IMR-90 (cell line): Measurements from ENCODE around the gene ANO4. TPM values are rescaled to one million over a fixed set of nuclear protein-coding genes. Genes with fewer than 3 reads are reported as not detected.

Experiments used
- ATAC-seq: fragments of 200-7000 bp; cut with Tn5 transposase; 2 replicates; pipeline ENCODE4 v1.9.1; 2020; ENCODE audit warnings: low read depth, mild to moderate bottlenecking, moderate library complexity
- BruUV-seq: library from RNA; stranded (reverse); fragments of 400-500 nt; replicated peaks from 2 replicates; lab custom pipeline; 2021; lab: Mats Ljungman, UMichigan
- CTCF ChIA-PET: fragments of 300-600 bp; formaldehyde crosslinking; extraction: SDS; loops from one replicate; lab custom pipeline; 2021; ENCODE audit warnings: antibody characterized with exemption; lab: Yijun Ruan, JAX
- POLR2A ChIA-PET: fragments of 300-600 bp; sonication (Branson Sonifier 250); formaldehyde crosslinking; loops from one replicate; lab custom pipeline; 2022; ENCODE audit warnings: antibody characterized with exemption; ENCODE audit not compliant: unreplicated experiment; lab: Charles Lee
- DNase-seq: peaks from one replicate; pipeline ENCODE4 v3.0.0; 2013
- H2AFZ ChIP-seq: replicated peaks from 2 replicates; pipeline ENCODE3; 2013; ENCODE audit warnings: low read length, mild to moderate bottlenecking; ENCODE audit not compliant: poor library complexity
- H2AK5ac ChIP-seq: 2 replicates; pipeline ENCODE4 v1.6.1; 2013; ENCODE audit warnings: low read depth, low read length, inconsistent platforms
- H2AK9ac ChIP-seq: replicated peaks from 2 replicates; pipeline ENCODE3; 2013; ENCODE audit warnings: mild to moderate bottlenecking, low read depth, low read length, moderate library complexity; ENCODE audit not compliant: poor library complexity
- H2BK120ac ChIP-seq: 2 replicates; pipeline ENCODE4 v1.6.1; 2013; ENCODE audit warnings: low read depth, low read length, inconsistent platforms
- H2BK15ac ChIP-seq: 3 replicates; pipeline ENCODE4 v1.6.1; 2013; ENCODE audit warnings: low read depth, low read length, inconsistent platforms
- H2BK20ac ChIP-seq: 2 replicates; pipeline ENCODE4 v1.6.1; 2013; ENCODE audit warnings: low read depth, mild to moderate bottlenecking, inconsistent platforms, low read length, moderate library complexity
- H2BK5ac ChIP-seq: 2 replicates; pipeline ENCODE4 v1.6.1; 2013; ENCODE audit warnings: mild to moderate bottlenecking, low read depth, low read length, inconsistent platforms; ENCODE audit not compliant: poor library complexity, severe bottlenecking
- H3K14ac ChIP-seq: replicated peaks from 2 replicates; pipeline ENCODE4 v1.6.1; 2013; ENCODE audit warnings: low read depth, low read length, inconsistent platforms
- H3K18ac ChIP-seq: 2 replicates; pipeline ENCODE4 v1.6.1; 2013; ENCODE audit warnings: low read depth, low read length, control low read depth
- H3K23ac ChIP-seq: 2 replicates; pipeline ENCODE4 v1.6.1; 2013; ENCODE audit warnings: low read depth, low read length, inconsistent platforms
- H3K27ac ChIP-seq: 2 replicates; pipeline ENCODE4 v1.5.1; 2013; ENCODE audit warnings: mild to moderate bottlenecking, control low read depth, low read length; ENCODE audit not compliant: insufficient read depth
- H3K27me3 ChIP-seq: 2 replicates; pipeline ENCODE4 v1.6.1; 2013; ENCODE audit warnings: low read length; ENCODE audit not compliant: control insufficient read depth, insufficient read depth
- H3K36me3 ChIP-seq: 2 replicates; pipeline ENCODE4 v1.6.1; 2013; ENCODE audit warnings: low read length, mixed read lengths; ENCODE audit not compliant: control insufficient read depth, insufficient read depth
- H3K4ac ChIP-seq: 2 replicates; pipeline ENCODE4 v1.6.1; 2013; ENCODE audit warnings: low read depth, low read length, inconsistent platforms
- H3K4me1 ChIP-seq: 2 replicates; pipeline ENCODE4 v1.6.1; 2013; ENCODE audit warnings: low read length, mixed read lengths; ENCODE audit not compliant: control insufficient read depth, insufficient read depth
- H3K4me2 ChIP-seq: 2 replicates; pipeline ENCODE4 v1.6.1; 2013; ENCODE audit warnings: low read depth, mild to moderate bottlenecking, control low read depth, low read length, moderate library complexity
- H3K4me3 ChIP-seq: 2 replicates; pipeline ENCODE4 v1.5.1; 2013; ENCODE audit warnings: low read depth, mild to moderate bottlenecking, control low read depth, low read length, moderate library complexity; ENCODE audit not compliant: insufficient read depth
- H3K56ac ChIP-seq: 2 replicates; pipeline ENCODE4 v1.6.1; 2013; ENCODE audit warnings: low read length, inconsistent platforms; ENCODE audit not compliant: insufficient read depth; ENCODE audit errors: extremely low read depth
- H3K79me1 ChIP-seq, 2 experiments: 2 replicates each; pipeline ENCODE4 v1.6.1; 2013; ENCODE audit warnings: low read length in 2 of 2, inconsistent platforms in 1 of 2, low read depth in 1 of 2
- H3K9ac ChIP-seq: 2 replicates; pipeline ENCODE4 v1.6.1; 2013; ENCODE audit warnings: low read depth, low read length, control low read depth
- H3K9me1 ChIP-seq: 2 replicates; pipeline ENCODE4 v1.6.1; 2013; ENCODE audit warnings: low read length, inconsistent platforms; ENCODE audit not compliant: insufficient read depth
- H3K9me3 ChIP-seq: 2 replicates; pipeline ENCODE4 v1.6.1; 2013; ENCODE audit warnings: low read length; ENCODE audit not compliant: control insufficient read depth, insufficient read depth
- H4K20me1 ChIP-seq: 2 replicates; pipeline ENCODE4 v1.6.1; 2013; ENCODE audit warnings: low read length, inconsistent platforms; ENCODE audit not compliant: insufficient read depth
- H4K5ac ChIP-seq: 2 replicates; pipeline ENCODE4 v1.6.1; 2013; ENCODE audit warnings: mild to moderate bottlenecking, low read depth, low read length, control low read depth
- H4K8ac ChIP-seq, 2 experiments: 2 replicates each; pipeline ENCODE4 v1.6.1; 2013; ENCODE audit warnings: low read depth in 2 of 2, low read length in 2 of 2, control low read depth in 1 of 2, inconsistent platforms in 1 of 2
- H4K91ac ChIP-seq: 2 replicates; pipeline ENCODE4 v1.6.1; 2013; ENCODE audit warnings: low read depth, low read length, inconsistent platforms; ENCODE audit not compliant: insufficient read depth
- BHLHE40 ChIP-seq: fragments of 150-350 bp; IDR thresholded peaks from 2 replicates; pipeline ENCODE4 v1.6.1; 2016; ENCODE audit warnings: mild to moderate bottlenecking, low read depth, low read length
- CEBPB ChIP-seq: IDR thresholded peaks from 2 replicates; pipeline ENCODE4 v1.6.1; 2012; ENCODE audit warnings: low read depth, low read length, improper control_type of control experiment
- CHD1 ChIP-seq: IDR thresholded peaks from 2 replicates; pipeline ENCODE4 v1.6.1; 2012; ENCODE audit warnings: low read depth, low read length, improper control_type of control experiment
- CTCF ChIP-seq: conservative IDR thresholded peaks from 2 replicates; pipeline ENCODE4 v1.5.1; 2012; ENCODE audit warnings: mild to moderate bottlenecking, low read depth, low read length, improper control_type of control experiment
- ELK1 ChIP-seq: fragments of 150-350 bp; IDR thresholded peaks from 2 replicates; pipeline ENCODE4 v1.6.1; 2016; ENCODE audit warnings: low read depth, mild to moderate bottlenecking, low read length, moderate library complexity, borderline replicate concordance
- FOS ChIP-seq: fragments of 150-350 bp; IDR thresholded peaks from 2 replicates; pipeline ENCODE4 v1.6.1; 2016; ENCODE audit warnings: low read depth, low read length
- MXI1 ChIP-seq: IDR thresholded peaks from 2 replicates; pipeline ENCODE4 v1.6.1; 2012; ENCODE audit warnings: low read depth, mild to moderate bottlenecking, low read length, moderate library complexity, borderline replicate concordance
- NFE2L2 ChIP-seq: fragments of 150-350 bp; IDR thresholded peaks from 2 replicates; pipeline ENCODE4 v1.6.1; 2016; ENCODE audit warnings: low read depth, mild to moderate bottlenecking, low read length
- POLR2A ChIP-seq: IDR thresholded peaks from 2 replicates; pipeline ENCODE4 v1.6.1; 2012; ENCODE audit warnings: mild to moderate bottlenecking, low read depth, low read length
- RCOR1 ChIP-seq: IDR thresholded peaks from 2 replicates; pipeline ENCODE4 v1.6.1; 2012; ENCODE audit warnings: mild to moderate bottlenecking, low read length, improper control_type of control experiment; ENCODE audit not compliant: insufficient replicate concordance
- RFX5 ChIP-seq: IDR thresholded peaks from 2 replicates; pipeline ENCODE4 v1.8.0; 2012; ENCODE audit warnings: low read depth, mild to moderate bottlenecking, low read length, moderate library complexity
- USF2 ChIP-seq: fragments of 150-350 bp; IDR thresholded peaks from 2 replicates; pipeline ENCODE4 v1.6.1; 2017; ENCODE audit warnings: mild to moderate bottlenecking, antibody characterized with exemption, low read length, low read depth
- WGBS, 2 experiments: methylation state at CpG; one replicate each; pipeline versions ENCODE4 v1.1.5 to v1.1.7; 2013; ENCODE audit warnings: missing lambda C conversion rate in 2 of 2; ENCODE audit not compliant: insufficient read length in 1 of 2; ENCODE audit errors: extremely low coverage in 2 of 2; 5-methylcytosine and 5-hydroxymethylcytosine counted together
- dilution Hi-C: fragments of 300-500 bp; cut with HindIII; formaldehyde crosslinking; loops from one replicate; pipeline ENCODE4 v1.14.3; 2018; ENCODE audit warnings: low sequenced_read_pairs; ENCODE audit not compliant: unreplicated experiment
- in situ Hi-C: fragments of 300-500 bp; cut with MboI; formaldehyde crosslinking; loops from 3 replicates; pipeline ENCODE4 v1.14.3; 2019; ENCODE audit warnings: low sequenced_read_pairs, inconsistent platforms, mixed read lengths
- intact Hi-C: fragments of 100-400 bp; cut with micrococcal nuclease; formaldehyde crosslinking; loops from 2 replicates; pipeline ENCODE4 v1.10.0; 2022
- polyA plus RNA-seq, 3 experiments: library from polyadenylated mRNA; depleted of rRNA; stranded (reverse); fragments of >200 nt; gene quantifications; 2 replicates each; pipeline ENCODE4 v1.2.3, GENCODE V29; 2012; ENCODE audit warnings: low replicate concordance in 1 of 3
- total RNA-seq: library from RNA; depleted of rRNA; stranded (reverse); fragments of >200 nt; gene quantifications from 2 replicates; pipeline ENCODE4 v1.2.3, GENCODE V29; 2012

The ANO4 gene
- total and polyA plus RNA-seq, 2 of the 4 experiments (the other 2 are of a cell fraction): 4.7 to 10.2 TPM

GRCh38 chr12:100953677-100954076 lies 159.1 kb downstream of the ANO4 start:
- Histone ChIP-seq H2AK5ac (no peak overlapping the region), H2AFZ (no peak overlapping the region), H4K91ac (no peak overlapping the region), H3K56ac (no peak overlapping the region), H2BK20ac (no peak overlapping the region), H4K8ac (no peak overlapping the region), H3K9me3 (no peaks in the 10 kb centered on the region), H3K4me2 (no peak overlapping the region), H2BK5ac (no peak overlapping the region), H3K23ac (no peak overlapping the region), H4K5ac (no peak overlapping the region), H3K79me1 (no peaks in the 10 kb centered on the region), H2BK120ac (no peak overlapping the region), H2AK9ac (no peak overlapping the region), H3K14ac (no peak overlapping the region), H3K27ac (no peak overlapping the region), H3K9ac (no peak overlapping the region), H3K4me1 (peaks cover 4% of the 10 kb centered on the region), H4K20me1 (no peaks in the 10 kb centered on the region), H3K9me1 (peaks cover 7% of the 10 kb centered on the region), H3K4ac (no peak overlapping the region), H3K27me3 (no peaks in the 10 kb centered on the region), H3K4me3 (no peak overlapping the region), H3K18ac (no peak overlapping the region), H2BK15ac (no peak overlapping the region), H3K36me3 (peaks cover 7% of the 10 kb centered on the region)
- ATAC-seq (no peak), DNase-seq (no peak)
- no TSS peak for BruUV-seq
- TF ChIP-seq USF2 (no peak), RCOR1 (no peak), CTCF (no peak), RFX5 (no peak), CHD1 (no peak), FOS (no peak), ELK1 (no peak), CEBPB (no peak), NFE2L2 (no peak), BHLHE40 (no peak), POLR2A (no peak), MXI1 (no peak)
- no CpG with 5 or more reads among the region's 2 CpGs for WGBS, 2 experiments
- dilution Hi-C loops (no loop called here), intact Hi-C loops (no loop called here), in situ Hi-C loops (no loop called here)
- ChIA-PET POLR2A (interaction anchor here (0.6 kb wide), 1 partner anchor 175 kb away, joined by 3 read pairs; no protein-coding TSS in a partner anchor), CTCF (no interaction called here)
